Natural killer cell (primary cell): Measurements from ENCODE around the gene NDUFV3. TPM values are rescaled to one million over a fixed set of nuclear protein-coding genes. Genes with fewer than 3 reads are reported as not detected.

Experiments
- ATAC-seq, 3 donors: fragments of 150-1000 bp in 2 of 3; fragments of 200-7000 bp in 1 of 3; cut with Tn5 transposase; 1 replicate in 1 of 3; 2 replicates in 2 of 3; pipeline ENCODE4 v1.10.0; 2021; ENCODE audit warnings: mild to moderate bottlenecking in 2 of 3, moderate library complexity in 2 of 3
- DNase-seq, 2 donors: peaks; one replicate each; pipeline versions ENCODE4 v3.0.0 to v3.0.0-alpha.2; 2013 to 2021; ENCODE audit warnings: mixed read lengths in 1 of 2
- H3K27ac ChIP-seq: one replicate; pipeline ENCODE4 v1.5.1; 2013; ENCODE audit warnings: mild to moderate bottlenecking, low read length
- H3K27me3 ChIP-seq: one replicate; pipeline ENCODE4 v1.6.1; 2013; ENCODE audit warnings: low read length; ENCODE audit not compliant: control insufficient read depth, insufficient read depth
- H3K36me3 ChIP-seq: one replicate; pipeline ENCODE4 v1.6.1; 2013; ENCODE audit warnings: low read length; ENCODE audit not compliant: control insufficient read depth, insufficient read depth
- H3K4me1 ChIP-seq: one replicate; pipeline ENCODE4 v1.6.1; 2013; ENCODE audit warnings: low read length; ENCODE audit not compliant: control insufficient read depth, insufficient read depth
- H3K4me3 ChIP-seq: one replicate; pipeline ENCODE4 v1.5.1; 2013; ENCODE audit warnings: low read length
- H3K9me3 ChIP-seq: one replicate; pipeline ENCODE4 v1.6.1; 2013; ENCODE audit warnings: low read length; ENCODE audit not compliant: control insufficient read depth, insufficient read depth
- H3K27ac Mint-ChIP-seq, 2 donors: one replicate each; pipeline ENCODE4 v1.8.0; 2022; ENCODE audit warnings: mild to moderate bottlenecking in 2 of 2, mixed read lengths in 2 of 2, moderate library complexity in 1 of 2
- H3K27me3 Mint-ChIP-seq, 2 donors: one replicate each; pipeline ENCODE4 v1.8.0; 2022; ENCODE audit warnings: low read depth in 2 of 2, mixed read lengths in 2 of 2
- H3K36me3 Mint-ChIP-seq: one replicate; pipeline ENCODE4 v1.8.0; 2022; ENCODE audit warnings: mixed read lengths
- H3K4me1 Mint-ChIP-seq, 2 donors: one replicate each; pipeline ENCODE4 v1.8.0; 2022; ENCODE audit warnings: mixed read lengths in 2 of 2
- H3K4me3 Mint-ChIP-seq: one replicate; pipeline ENCODE4 v1.8.0; 2022; ENCODE audit warnings: mild to moderate bottlenecking, moderate library complexity, mixed read lengths
- H3K9me3 Mint-ChIP-seq, 2 donors: one replicate each; pipeline ENCODE4 v1.8.0; 2022; ENCODE audit warnings: mixed read lengths in 2 of 2
- CTCF ChIP-seq: fragments of 200-600 bp; IDR thresholded peaks from one replicate; pipeline ENCODE4 v1.8.0; 2022; ENCODE audit warnings: antibody characterized with exemption
- WGBS: methylation state at CpG from one replicate; pipeline ENCODE4 v1.1.7; 2013; ENCODE audit warnings: missing lambda C conversion rate; ENCODE audit not compliant: insufficient coverage; 5-methylcytosine and 5-hydroxymethylcytosine counted together
- intact Hi-C: fragments of 100-400 bp; cut with micrococcal nuclease; formaldehyde crosslinking; loops from one replicate; pipeline ENCODE4 v1.14.2; 2022
- total RNA-seq, 4 donors: library from RNA; stranded (reverse); fragments of 120-200 nt in 1 of 4; gene quantifications; one replicate each; pipeline versions ENCODE4 v1.2.3 to v1.2.4, GENCODE V29; 2013 to 2022

The NDUFV3 gene
- total RNA-seq, 3 donors from 2014 or later (not counting 1 experiment from before 2014, with no cell fraction given): 21.8 to 25.7 (median 23.9) TPM

GRCh38 chr21:42848932-42849758 is 44.0 kb upstream of the NDUFV3 start:
- WGBS: 97% methylated on average over 54 of the region's 54 CpGs
- H3K36me3 ChIP-seq: peaks cover 55% of the 10 kb centered on the region
- Mint-ChIP-seq H3K4me1 (peaks cover 0 to 4% of the 10 kb centered on the region in 2 donors), H3K27me3 (no peaks in the 10 kb centered on the region), H3K27ac (peak overlapping the region in 1 of 2 donors; percentile 10), H3K9me3 (no peaks in the 10 kb centered on the region), H3K36me3 (peaks cover 7% of the 10 kb centered on the region), H3K4me3 (no peak overlapping the region)
- ATAC-seq: no peak
- H3K27ac ChIP-seq: no peak overlapping the region
- H3K4me3 ChIP-seq: no peak overlapping the region
- no peak for TF ChIP-seq CTCF
- no peaks in the 10 kb centered on the region for H3K9me3 ChIP-seq
- no peak for DNase-seq
- intact Hi-C loops: no loop called here
- H3K4me1 ChIP-seq: peaks cover 6% of the 10 kb centered on the region
- H3K27me3 ChIP-seq: no peaks in the 10 kb centered on the region

- no peak overlapping the region for H3K4me3 Mint-ChIP-seq
- H3K4me1 ChIP-seq: peaks cover 6% of the 10 kb centered on the region
- H3K9me3 Mint-ChIP-seq: no peaks in the 10 kb centered on the region
- WGBS: 98% methylated on average over 29 of the region's 29 CpGs
- DNase-seq: no peak
- no peaks in the 10 kb centered on the region for H3K27me3 Mint-ChIP-seq
- H3K36me3 Mint-ChIP-seq: peaks cover 7% of the 10 kb centered on the region
- H3K27ac ChIP-seq: no peak overlapping the region
- TF ChIP-seq CTCF: no peak
- no peaks in the 10 kb centered on the region for H3K27me3 ChIP-seq
- H3K4me1 Mint-ChIP-seq: peaks cover 0 to 4% of the 10 kb centered on the region in 2 donors
- no peak overlapping the region for H3K27ac Mint-ChIP-seq
- intact Hi-C loops: no loop called here
- H3K4me3 ChIP-seq: no peak overlapping the region
- H3K9me3 ChIP-seq: no peaks in the 10 kb centered on the region
- peaks cover 58% of the 10 kb centered on the region for H3K36me3 ChIP-seq
- ATAC-seq: no peak
Observed at GRCh38 chr21:42849759-42850412, 43.2 kb upstream of the NDUFV3 start.

DNA sequence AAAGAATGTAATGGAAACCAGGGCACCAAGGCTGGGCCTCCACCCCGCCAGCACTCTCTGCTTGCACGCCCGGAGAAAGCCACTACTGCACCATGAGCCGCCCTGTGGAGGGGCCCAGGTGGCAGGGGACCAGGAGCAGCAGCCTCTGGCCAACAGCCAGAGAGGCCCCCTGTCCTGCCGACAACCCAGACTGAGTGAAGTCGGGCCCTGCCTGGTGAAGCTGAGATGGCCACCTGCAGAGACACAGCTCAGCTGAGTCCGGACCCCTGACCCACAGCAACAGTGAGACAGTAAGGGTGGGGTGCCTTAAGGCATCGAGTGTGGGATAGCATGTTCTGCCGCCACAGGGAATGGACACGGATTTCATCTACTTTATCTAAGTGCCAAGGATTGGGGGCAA is 42.6 kb upstream of the NDUFV3 start:
- Histone ChIP-seq H3K4me1 (peaks cover 6% of the 10 kb centered on the region), H3K27ac (no peak overlapping the region), H3K4me3 (no peak overlapping the region), H3K27me3 (no peaks in the 10 kb centered on the region), H3K36me3 (peaks cover 59% of the 10 kb centered on the region), H3K9me3 (no peaks in the 10 kb centered on the region)
- H3K9me3 Mint-ChIP-seq: no peaks in the 10 kb centered on the region
- ATAC-seq (peak in 1 of 3 donors; percentile 15), DNase-seq (no peak)
- intact Hi-C loops: no loop called here
- TF ChIP-seq CTCF: no peak
- peaks cover 7% of the 10 kb centered on the region for H3K36me3 Mint-ChIP-seq
- peaks cover 0 to 4% of the 10 kb centered on the region in 2 donors for H3K4me1 Mint-ChIP-seq
- no peak overlapping the region for H3K27ac Mint-ChIP-seq
- WGBS: 91% methylated on average over 10 of the region's 10 CpGs
- H3K27me3 Mint-ChIP-seq: no peaks in the 10 kb centered on the region
- H3K4me3 Mint-ChIP-seq: no peak overlapping the region
